HCT116 (cell line): ENCODE data around the gene CHST5. TPM values are rescaled to one million over a fixed set of nuclear protein-coding genes. Genes with fewer than 3 reads are reported as not detected.

Source experiments
- ATAC-seq: fragments of 200-7000 bp; cut with Tn5 transposase; 2 replicates; pipeline ENCODE4 v1.9.1; 2020; ENCODE audit warnings: mild to moderate bottlenecking, moderate library complexity
- BruUV-seq: library from RNA; stranded (reverse); fragments of 400-500 nt; replicated peaks from 2 replicates; lab custom pipeline; 2021; lab: Mats Ljungman, UMichigan
- CTCF ChIA-PET: fragments of 300-600 bp; sonication (Branson Sonifier 250); formaldehyde crosslinking; loops from one replicate; lab custom pipeline; 2021; ENCODE audit warnings: antibody characterized with exemption; lab: Charles Lee
- POLR2A ChIA-PET: fragments of 300-600, 350-600 bp; sonication (Branson Sonifier 250); formaldehyde crosslinking; loops from one replicate; lab custom pipeline; 2021; ENCODE audit warnings: antibody characterized with exemption; lab: Charles Lee
- RAD21 ChIA-PET, 2 experiments: fragments of 300-600 bp; sonication (Branson Sonifier 250); formaldehyde crosslinking; loops; one replicate each; lab custom pipeline; 2023; ENCODE audit warnings: low total read pairs in 2 of 2; ENCODE audit not compliant: uncharacterized antibody in 2 of 2, unreplicated experiment in 2 of 2, low non-redundant PET in 1 of 2; lab: Charles Lee
- DNase-seq: peaks from one replicate; pipeline ENCODE4 v3.0.0-alpha.2; 2010; ENCODE audit warnings: low read depth, low spot score
- H2AFZ ChIP-seq: fragments of 200-600 bp; shearing (Covaris generic), sonication (generic); 2 replicates; pipeline ENCODE4 v1.6.1; 2017; ENCODE audit warnings: low read depth, mixed run types, mixed read lengths, antibody characterized with exemption, low read length; ENCODE audit not compliant: poor library complexity, severe bottlenecking
- H3K27ac ChIP-seq: 2 replicates; pipeline ENCODE4 v1.5.1; 2012; ENCODE audit warnings: low read depth, low read length
- H3K27me3 ChIP-seq: fragments of 200-600 bp; sonication (generic); 2 replicates; pipeline ENCODE4 v1.6.1; 2016; ENCODE audit warnings: mixed run types, low read length, mixed read lengths; ENCODE audit not compliant: insufficient read depth
- H3K36me3 ChIP-seq, 2 experiments: fragments of 200-500 bp in 1 of 2; fragments of 200-600 bp in 1 of 2; sonication (Bioruptor generic) in 1 of 2; sonication (generic) in 1 of 2; 2 replicates each; pipeline versions ENCODE4 v1.5.1 to v1.6.1; 2014 to 2016; ENCODE audit warnings: low read length in 2 of 2, inconsistent platforms in 1 of 2, mixed read lengths in 1 of 2, mixed run types in 1 of 2; ENCODE audit not compliant: insufficient read depth in 2 of 2, control insufficient read depth in 1 of 2
- H3K4me1 ChIP-seq, 2 experiments: fragments of 200-600 bp in 1 of 2; sonication (generic) in 1 of 2; 2 replicates each; pipeline versions ENCODE4 v1.5.1 to v1.6.1; 2012 to 2017; ENCODE audit warnings: low read length in 2 of 2, inconsistent platforms in 1 of 2, mild to moderate bottlenecking in 1 of 2, mixed read lengths in 1 of 2, mixed run types in 1 of 2, moderate library complexity in 1 of 2; ENCODE audit not compliant: insufficient read depth in 2 of 2, control insufficient read depth in 1 of 2
- H3K4me2 ChIP-seq: fragments of 200-600 bp; sonication (generic); 2 replicates; pipeline ENCODE4 v1.6.1; 2017; ENCODE audit warnings: mixed run types, low read length, mixed read lengths
- H3K4me3 ChIP-seq, 2 experiments: fragments of 200-600 bp in 1 of 2; sonication (generic) in 1 of 2; replicated peaks in 1 of 2; 2 replicates each; pipeline ENCODE4 v1.5.1; 2011 to 2016; ENCODE audit warnings: low read length in 2 of 2, control low read depth in 1 of 2, low read depth in 1 of 2, mild to moderate bottlenecking in 1 of 2, mixed read lengths in 1 of 2, mixed run types in 1 of 2
- H3K79me2 ChIP-seq: fragments of 200-600 bp; sonication (generic); 2 replicates; pipeline ENCODE4 v1.6.1; 2017; ENCODE audit warnings: mild to moderate bottlenecking, mixed run types, low read length, moderate library complexity, mixed read lengths; ENCODE audit not compliant: insufficient read depth
- H3K9ac ChIP-seq: fragments of 200-600 bp; sonication (generic); 2 replicates; pipeline ENCODE4 v1.6.1; 2016; ENCODE audit warnings: low read length, mixed read lengths
- H3K9me2 ChIP-seq: fragments of 200-600 bp; sonication (generic), shearing (Covaris generic); 2 replicates; pipeline ENCODE4 v1.6.1; 2017; ENCODE audit warnings: mixed run types, mild to moderate bottlenecking, moderate library complexity; ENCODE audit not compliant: insufficient read depth
- H3K9me3 ChIP-seq, 2 experiments: fragments of 200-500 bp in 1 of 2; fragments of 200-600 bp in 1 of 2; sonication (Bioruptor generic) in 1 of 2; sonication (generic) in 1 of 2; 2 replicates each; pipeline ENCODE4 v1.6.1; 2014 to 2017; ENCODE audit warnings: low read length in 2 of 2, mixed read lengths in 2 of 2, inconsistent platforms in 1 of 2, low read depth in 1 of 2, mild to moderate bottlenecking in 1 of 2, mixed run types in 1 of 2, moderate library complexity in 1 of 2; ENCODE audit not compliant: control insufficient read depth in 1 of 2, insufficient read depth in 1 of 2
- H4K20me1 ChIP-seq: fragments of 200-600 bp; sonication (generic), shearing (Covaris generic); 2 replicates; pipeline ENCODE4 v1.6.1; 2017; ENCODE audit warnings: mixed run types, mild to moderate bottlenecking, moderate library complexity; ENCODE audit not compliant: insufficient read depth
- CBX3 ChIP-seq: IDR thresholded peaks from 2 replicates; pipeline ENCODE4 v1.6.1; 2012; ENCODE audit warnings: low read depth
- EGR1 ChIP-seq: IDR thresholded peaks from 2 replicates; pipeline ENCODE4 v1.6.1; 2012; ENCODE audit warnings: low read depth
- EZH2 ChIP-seq: fragments of 200-600 bp; sonication (generic); IDR thresholded peaks from 2 replicates; pipeline ENCODE4 v1.6.1; 2017; ENCODE audit warnings: antibody characterized with exemption, mixed run types
- EZH2phosphoT487 ChIP-seq: fragments of 200-600 bp; IDR thresholded peaks from 2 replicates; pipeline ENCODE4 v1.6.1; 2018; ENCODE audit warnings: antibody characterized with exemption, borderline replicate concordance
- POLR2AphosphoS5 ChIP-seq: IDR thresholded peaks from 2 replicates; pipeline ENCODE4 v1.6.1; 2011; ENCODE audit warnings: mild to moderate bottlenecking, low read depth, low read length, moderate library complexity
- SIN3A ChIP-seq: IDR thresholded peaks from 2 replicates; pipeline ENCODE4 v1.6.1; 2012; ENCODE audit warnings: low read depth
- SP1 ChIP-seq: IDR thresholded peaks from 2 replicates; pipeline ENCODE4 v1.6.1; 2012; ENCODE audit warnings: low read depth
- SRF ChIP-seq: IDR thresholded peaks from 2 replicates; pipeline ENCODE4 v1.6.1; 2012; ENCODE audit warnings: low read depth
- YY1 ChIP-seq: IDR thresholded peaks from 2 replicates; pipeline ENCODE4 v1.6.1; 2011; ENCODE audit warnings: low read length, low read depth, moderate library complexity, mild to moderate bottlenecking; ENCODE audit not compliant: insufficient replicate concordance; ENCODE audit errors: extremely low read depth
- ZFX ChIP-seq: fragments of 450-650 bp; IDR thresholded peaks from 2 replicates; pipeline ENCODE4 v1.6.1; 2017
- intact Hi-C: fragments of 100-400 bp; cut with micrococcal nuclease; formaldehyde crosslinking; loops from 2 replicates; pipeline ENCODE4 v1.10.0; 2022
- total RNA-seq: library from RNA; stranded (reverse); gene quantifications from one replicate; pipeline ENCODE4 v1.2.1, GENCODE V29; 2021; ENCODE audit not compliant: unreplicated experiment
- TF ChIP-seq, protein P1 (sequence below): IDR thresholded peaks from 2 replicates; pipeline ENCODE4 v1.6.1; 2012; ENCODE audit warnings: low read depth
- TF ChIP-seq, protein P2 (sequence below): IDR thresholded peaks from 2 replicates; pipeline ENCODE4 v1.6.1; 2012

The CHST5 gene
- total RNA-seq, 1 experiment from 2014 or later: 0.32 TPM

DNA sequence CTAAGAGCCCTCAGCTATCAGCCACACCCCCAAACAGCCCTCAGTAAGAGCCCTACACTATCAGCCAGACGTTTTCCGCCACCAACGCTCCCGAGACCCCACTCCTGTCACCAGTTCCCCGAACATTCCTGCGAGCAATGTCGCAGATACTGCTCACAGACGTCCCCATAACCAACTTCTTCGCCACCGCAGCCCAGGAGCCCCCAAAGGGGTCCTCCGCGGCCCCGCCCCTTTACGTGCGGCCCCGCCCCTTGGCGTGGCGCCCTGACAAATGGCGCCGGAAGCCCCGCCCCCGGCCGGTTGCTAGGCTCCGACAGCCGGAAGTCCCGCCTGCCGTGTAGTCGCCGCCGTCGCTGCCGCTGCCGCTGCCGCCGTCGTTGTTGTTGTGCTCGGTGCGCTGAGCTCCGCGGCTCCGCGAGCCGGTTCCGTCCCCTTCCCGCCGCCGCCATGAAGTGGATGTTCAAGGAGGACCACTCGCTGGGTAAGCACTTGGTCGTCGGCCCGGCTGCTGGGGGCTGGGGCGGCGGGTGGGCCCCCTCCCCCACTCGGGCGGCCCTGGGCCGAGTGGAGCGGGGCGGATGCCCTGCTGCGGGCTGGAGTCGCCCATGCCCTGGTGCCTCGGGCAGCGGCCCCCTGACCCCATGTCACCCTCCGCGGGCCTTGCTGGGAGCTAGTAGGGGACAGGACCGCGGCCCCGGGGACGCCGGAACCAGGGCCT, 30.3 kb upstream of the CHST5 start, which contains the start of gene GABARAPL2:
Gene GABARAPL2, plus strand, starts transcription at position 340 of the 718 bp plus-strand sequence. Its CDS starts 108 bp downstream, at position 448.
- H2AFZ ChIP-seq: peak within 1 kb of the TSS; percentile 43
- H3K4me3 ChIP-seq: peak within 1 kb of the TSS; percentile 90
- H4K20me1 ChIP-seq: no peaks in the 10 kb centered on the region
- H3K36me3 ChIP-seq: peaks cover 20 to 24% of the 10 kb centered on the region in 2 experiments; a peak in 3 of 4 replicates
- TF ChIP-seq YY1 (peak; percentile 60), EZH2phosphoT487 (no peak), ZFX (peak; percentile 76; the same call in 1 of the 2 replicates), EGR1 (peak; percentile 21; the same call in 1 of the 2 replicates), SRF (no peak), SIN3A (no peak), CBX3 (no peak), POLR2AphosphoS5 (peak; percentile 81), EZH2 (no peak), SP1 (peak; percentile 29; the same call in 1 of the 2 replicates)
- TF ChIP-seq, protein P1, sequence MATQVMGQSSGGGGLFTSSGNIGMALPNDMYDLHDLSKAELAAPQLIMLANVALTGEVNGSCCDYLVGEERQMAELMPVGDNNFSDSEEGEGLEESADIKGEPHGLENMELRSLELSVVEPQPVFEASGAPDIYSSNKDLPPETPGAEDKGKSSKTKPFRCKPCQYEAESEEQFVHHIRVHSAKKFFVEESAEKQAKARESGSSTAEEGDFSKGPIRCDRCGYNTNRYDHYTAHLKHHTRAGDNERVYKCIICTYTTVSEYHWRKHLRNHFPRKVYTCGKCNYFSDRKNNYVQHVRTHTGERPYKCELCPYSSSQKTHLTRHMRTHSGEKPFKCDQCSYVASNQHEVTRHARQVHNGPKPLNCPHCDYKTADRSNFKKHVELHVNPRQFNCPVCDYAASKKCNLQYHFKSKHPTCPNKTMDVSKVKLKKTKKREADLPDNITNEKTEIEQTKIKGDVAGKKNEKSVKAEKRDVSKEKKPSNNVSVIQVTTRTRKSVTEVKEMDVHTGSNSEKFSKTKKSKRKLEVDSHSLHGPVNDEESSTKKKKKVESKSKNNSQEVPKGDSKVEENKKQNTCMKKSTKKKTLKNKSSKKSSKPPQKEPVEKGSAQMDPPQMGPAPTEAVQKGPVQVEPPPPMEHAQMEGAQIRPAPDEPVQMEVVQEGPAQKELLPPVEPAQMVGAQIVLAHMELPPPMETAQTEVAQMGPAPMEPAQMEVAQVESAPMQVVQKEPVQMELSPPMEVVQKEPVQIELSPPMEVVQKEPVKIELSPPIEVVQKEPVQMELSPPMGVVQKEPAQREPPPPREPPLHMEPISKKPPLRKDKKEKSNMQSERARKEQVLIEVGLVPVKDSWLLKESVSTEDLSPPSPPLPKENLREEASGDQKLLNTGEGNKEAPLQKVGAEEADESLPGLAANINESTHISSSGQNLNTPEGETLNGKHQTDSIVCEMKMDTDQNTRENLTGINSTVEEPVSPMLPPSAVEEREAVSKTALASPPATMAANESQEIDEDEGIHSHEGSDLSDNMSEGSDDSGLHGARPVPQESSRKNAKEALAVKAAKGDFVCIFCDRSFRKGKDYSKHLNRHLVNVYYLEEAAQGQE: no peak
- TF ChIP-seq, protein P2, sequence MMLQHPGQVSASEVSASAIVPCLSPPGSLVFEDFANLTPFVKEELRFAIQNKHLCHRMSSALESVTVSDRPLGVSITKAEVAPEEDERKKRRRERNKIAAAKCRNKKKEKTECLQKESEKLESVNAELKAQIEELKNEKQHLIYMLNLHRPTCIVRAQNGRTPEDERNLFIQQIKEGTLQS: no peak
- DNase-seq (peak; percentile 50), ATAC-seq (peak; percentile 80)
- H3K27ac ChIP-seq: peak within 1 kb of the TSS; percentile 68; the same call in 1 of the 2 replicates
- peak within 1 kb of the TSS; percentile 100 for H3K4me2 ChIP-seq
- no peaks in the 10 kb centered on the region for H3K9me3 ChIP-seq
- H3K27me3 ChIP-seq: no peaks in the 10 kb centered on the region
- ChIA-PET POLR2A (interaction anchor here (1.4 to 1.5 kb wide), 2 partner anchors 10 to 57 kb away, joined by 5 to 6 read pairs; partner anchors contain the start of genes ADAT1 and TMEM231), RAD21 (interaction anchor here in 1 of 2 experiments (0.7 kb wide), 1 partner anchor 102 kb away, joined by 3 read pairs; no protein-coding TSS in a partner anchor), CTCF (interaction anchor here (0.9 to 2.1 kb wide), 2 partner anchors 45 to 49 kb away, joined by 3 to 10 read pairs; no protein-coding TSS in a partner anchor)
- peaks cover 17% of the 10 kb centered on the region for H3K79me2 ChIP-seq
- no peaks in the 10 kb centered on the region for H3K9me2 ChIP-seq
- H3K9ac ChIP-seq: peak within 1 kb of the TSS; percentile 76
- H3K4me1 ChIP-seq: peaks cover 15 to 24% of the 10 kb centered on the region in 2 experiments
- BruUV-seq: no TSS peak
- intact Hi-C loops: no loop called here
